ENCODE results near the gene PTPN9.
"Not testable (repeated sequence)": the region's sequence is repeated elsewhere in the genome, so short reads cannot be mapped to it uniquely, and the experiment has no call there.

Gene PTPN9

DNA sequence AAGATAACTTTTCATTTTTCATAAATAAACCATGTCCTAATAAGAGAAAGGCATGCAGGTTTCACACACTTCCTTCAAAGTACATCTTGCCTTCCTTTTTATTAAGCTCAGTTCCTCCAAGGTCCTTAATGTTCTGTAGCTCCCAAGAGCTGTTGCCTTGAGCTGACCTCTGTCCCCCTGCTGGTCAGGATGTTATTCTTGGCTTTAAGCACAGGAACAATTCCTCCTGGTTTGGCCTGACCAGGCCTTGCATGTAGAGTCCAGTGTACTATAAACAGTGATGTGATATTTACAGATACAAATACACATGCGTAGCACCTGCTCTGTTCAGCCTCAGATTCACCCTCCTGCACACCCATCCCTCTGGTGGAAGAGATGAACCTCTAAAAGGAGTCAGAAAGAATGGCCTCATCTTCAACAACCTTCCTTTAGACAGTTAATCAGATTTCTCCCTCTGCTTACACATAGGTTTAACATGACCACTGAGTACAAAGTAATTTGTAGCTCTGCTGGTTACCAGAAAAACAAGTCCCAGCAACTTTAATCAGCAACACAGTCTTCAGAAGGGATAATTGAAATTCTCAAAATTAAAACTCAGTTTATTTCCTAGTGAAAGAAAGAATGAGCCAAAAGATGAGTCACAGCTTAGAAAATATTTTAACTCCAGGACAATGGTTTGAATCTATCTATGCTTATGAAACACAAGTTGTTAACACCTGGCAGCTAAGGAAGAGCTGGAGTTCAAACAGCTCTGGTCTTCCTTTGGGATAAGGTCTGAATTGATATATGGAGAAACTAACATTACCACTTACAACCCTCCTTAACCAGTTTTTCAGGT lies 46.5 kb downstream of the PTPN9 start:
- no peak for DNase-seq (ENCODE audit: insufficient read length, low spot score)
- no peak for FAIRE-seq

DNA sequence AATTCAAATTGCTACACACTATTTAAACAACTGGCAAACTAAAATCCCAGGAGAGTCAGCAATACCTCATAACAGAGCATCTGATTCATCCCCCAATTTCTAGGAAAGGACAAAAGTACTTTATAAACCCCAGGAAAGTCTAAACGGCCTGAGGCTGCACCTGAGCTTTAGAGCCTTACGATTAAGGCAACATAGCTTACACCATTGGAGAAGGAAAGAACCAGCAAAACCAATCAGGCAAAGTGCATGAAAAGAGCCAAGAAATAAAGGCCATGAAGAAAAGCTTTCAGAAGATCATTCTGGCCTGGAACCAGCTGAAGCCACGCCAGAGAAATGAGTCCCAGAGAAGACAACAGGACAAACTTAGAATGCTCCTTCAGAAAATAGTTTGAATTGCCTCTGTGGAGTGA lies 48.1 kb downstream of the PTPN9 start:
- FAIRE-seq (no peak), DNase-seq (ENCODE audit: insufficient read length, low spot score) (no peak)

DNA sequence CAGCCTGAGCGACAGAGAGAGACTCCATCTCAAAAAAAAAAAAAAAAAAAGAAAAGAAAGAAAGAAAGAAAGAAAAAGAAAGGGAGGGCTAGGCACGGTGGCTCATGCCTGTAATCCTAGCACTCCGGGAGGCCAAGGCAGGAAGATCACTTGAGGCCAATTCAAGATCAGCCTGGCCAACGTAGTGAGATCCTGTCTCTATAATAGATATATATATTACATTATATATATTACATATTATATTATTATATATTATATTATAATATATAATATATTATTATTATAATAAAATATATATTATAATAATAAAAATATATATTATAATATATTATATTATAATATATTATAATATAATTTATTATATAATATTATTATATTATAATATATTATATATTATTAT lies 48.9 kb downstream of the PTPN9 start:
- FAIRE-seq = no peak

DNA sequence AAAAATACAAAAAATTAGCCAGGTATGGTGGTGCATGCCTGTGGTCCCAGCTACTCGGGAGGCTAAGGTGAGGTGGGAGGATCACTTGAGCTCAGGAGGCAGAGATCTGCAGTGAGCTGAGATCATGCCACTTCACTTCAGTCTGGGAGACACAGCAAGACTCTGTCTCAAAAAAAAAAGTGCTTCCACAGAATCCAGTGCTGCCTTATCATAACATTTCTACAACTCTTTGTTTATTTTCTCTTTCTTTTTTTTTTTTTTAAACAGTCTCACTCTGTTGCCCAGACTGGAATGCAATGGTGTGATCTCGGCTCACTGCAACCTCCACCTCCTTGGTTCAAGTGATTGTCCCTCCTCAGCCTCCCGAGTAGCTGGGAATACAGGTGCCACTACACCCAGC lies 53.4 kb downstream of the PTPN9 start:
- DNase-seq (ENCODE audit: insufficient read length, low spot score); FAIRE-seq: not testable (repeated sequence)

More for the DNA sequence above, 48.9 kb downstream of the PTPN9 start:
- DNase-seq (ENCODE audit: insufficient read length, low spot score) = no peak

DNA sequence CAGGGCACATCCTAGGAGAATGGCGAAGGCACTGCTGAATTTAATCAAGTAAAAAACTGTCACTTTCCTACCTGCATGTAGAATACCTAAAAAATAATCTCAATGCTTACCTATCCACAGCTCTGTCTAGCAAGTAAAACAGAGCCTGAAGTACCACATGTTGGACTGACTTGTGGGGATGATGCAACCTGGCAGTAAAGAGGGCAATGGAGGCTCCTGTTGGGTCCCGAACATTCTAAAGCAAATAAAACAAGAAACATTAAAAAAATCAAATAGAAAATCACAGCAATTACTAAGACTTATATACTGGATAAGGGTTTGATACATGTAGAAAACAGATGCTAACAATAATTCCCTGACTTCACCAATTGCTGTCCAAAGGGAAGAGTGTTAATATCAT lies 56.1 kb downstream of the PTPN9 start:
- FAIRE-seq (no peak), DNase-seq (ENCODE audit: insufficient read length, low spot score) (no peak)

DNA sequence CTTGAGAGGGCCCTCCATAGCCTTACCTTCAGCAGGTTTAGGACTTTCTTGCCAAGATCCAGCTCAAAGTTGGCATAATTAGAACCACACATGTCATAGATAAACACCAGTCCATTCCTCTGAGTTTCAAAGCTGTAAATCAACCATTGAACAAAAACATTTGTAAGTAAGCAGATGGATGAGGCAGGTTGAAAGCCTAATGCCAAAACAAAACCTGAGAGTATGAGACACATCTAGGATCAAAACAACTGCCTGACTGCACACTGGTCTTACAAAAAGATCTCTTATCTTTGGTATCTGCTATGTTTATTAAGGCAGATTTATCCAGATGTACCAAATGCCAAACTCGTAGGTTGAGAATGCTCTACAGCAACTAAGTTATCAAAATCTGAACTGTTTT lies 61.9 kb downstream of the PTPN9 start:
- no peak for DNase-seq (ENCODE audit: insufficient read length, low spot score)
- FAIRE-seq = peak; percentile 11

DNA sequence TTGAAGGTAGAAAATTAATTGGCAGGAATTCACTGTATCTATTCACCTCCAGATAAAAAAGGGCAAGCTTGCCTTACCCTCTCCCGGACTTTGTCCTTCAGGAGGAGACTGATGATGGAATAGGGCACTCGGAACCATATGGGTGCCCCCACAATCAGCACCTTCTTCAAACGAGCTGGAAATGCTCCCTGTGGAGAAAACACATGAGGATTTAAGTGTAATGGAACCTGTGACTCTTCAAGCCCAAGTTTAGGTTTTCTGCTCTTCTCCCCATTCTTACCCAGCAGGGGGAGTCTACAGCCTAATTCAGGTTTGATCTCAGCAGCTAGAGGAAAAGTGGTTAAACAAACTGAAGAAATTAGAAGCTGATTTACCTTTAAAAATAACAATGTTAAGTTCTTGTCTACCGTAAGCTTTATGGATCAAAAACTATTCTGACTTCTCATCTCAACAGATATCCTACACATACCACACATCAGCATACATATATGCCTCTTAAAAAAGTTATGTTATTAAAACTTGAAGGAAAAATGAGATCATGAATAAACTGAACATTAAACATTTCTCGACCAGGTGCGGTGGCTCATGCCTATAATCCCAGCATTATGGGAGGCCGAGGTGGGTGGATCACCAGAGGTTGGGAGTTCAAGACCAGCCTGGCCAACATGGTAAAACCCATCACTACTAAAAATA lies 70.1 kb downstream of the PTPN9 start:
- FAIRE-seq = peak; percentile 11
- DNase-seq (ENCODE audit: insufficient read length, low spot score) = no peak

DNA sequence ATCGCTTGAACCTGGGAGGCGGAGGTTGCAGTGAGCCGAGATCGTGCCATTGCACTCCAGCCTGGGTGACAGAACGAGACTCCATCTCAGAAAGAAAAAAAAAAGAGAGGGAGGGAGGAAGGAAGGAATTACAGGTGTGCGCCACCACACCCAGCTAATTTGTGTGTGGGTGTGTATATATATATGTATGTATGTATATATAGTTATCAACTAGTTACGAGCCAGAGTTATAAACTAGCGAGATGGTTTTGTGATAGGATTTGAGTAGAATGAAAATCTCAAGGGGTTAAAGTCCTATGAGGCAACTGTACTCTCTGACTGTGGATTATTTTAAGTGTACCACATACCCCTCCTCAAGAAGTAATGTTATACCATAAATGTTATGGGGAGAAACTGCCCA lies 76.8 kb downstream of the PTPN9 start:
- FAIRE-seq (no peak), DNase-seq (ENCODE audit: insufficient read length, low spot score) (no peak)

DNA sequence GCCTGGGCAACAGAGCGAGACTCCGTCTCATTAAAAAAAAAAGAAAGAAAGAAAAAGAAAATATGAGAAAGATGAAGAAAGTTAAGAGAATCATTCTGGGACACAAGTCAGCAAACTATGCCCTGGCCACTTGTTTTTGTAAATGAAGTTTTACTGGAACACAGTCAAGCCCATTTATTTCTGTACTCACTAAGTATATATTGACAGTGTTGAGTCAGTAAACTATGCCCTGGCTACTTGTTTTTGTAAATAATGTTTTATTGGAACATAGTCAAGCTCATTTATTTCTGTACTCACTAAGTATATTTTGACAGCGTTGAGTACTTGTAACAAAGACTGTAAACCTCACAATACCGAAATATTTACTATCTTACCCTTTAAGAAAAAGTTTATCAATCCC lies 85.4 kb downstream of the PTPN9 start:
- no peak for FAIRE-seq
- DNase-seq (ENCODE audit: insufficient read length, low spot score) = no peak

DNA sequence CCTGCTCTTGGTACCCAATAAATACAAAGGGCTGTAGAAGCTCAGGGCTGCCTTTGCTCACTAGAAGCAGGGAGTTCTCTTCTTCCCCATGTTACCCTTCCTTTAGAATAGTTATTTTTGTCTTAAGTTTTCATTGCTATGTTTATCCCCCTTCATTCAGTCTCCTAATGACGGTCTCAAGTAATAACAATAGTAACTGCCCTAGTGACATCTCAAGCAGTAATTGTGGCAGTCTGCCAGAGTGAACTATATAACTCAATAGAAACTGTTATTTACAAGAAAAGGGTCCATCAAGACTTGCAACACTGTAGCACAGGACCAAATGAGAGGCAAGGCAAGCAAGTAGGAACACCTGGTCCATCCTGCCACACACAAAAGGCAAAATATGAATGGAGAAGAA lies 95.2 kb downstream of the PTPN9 start:
- DNase-seq (ENCODE audit: insufficient read length, low spot score) = no peak
- no peak for FAIRE-seq

DNA sequence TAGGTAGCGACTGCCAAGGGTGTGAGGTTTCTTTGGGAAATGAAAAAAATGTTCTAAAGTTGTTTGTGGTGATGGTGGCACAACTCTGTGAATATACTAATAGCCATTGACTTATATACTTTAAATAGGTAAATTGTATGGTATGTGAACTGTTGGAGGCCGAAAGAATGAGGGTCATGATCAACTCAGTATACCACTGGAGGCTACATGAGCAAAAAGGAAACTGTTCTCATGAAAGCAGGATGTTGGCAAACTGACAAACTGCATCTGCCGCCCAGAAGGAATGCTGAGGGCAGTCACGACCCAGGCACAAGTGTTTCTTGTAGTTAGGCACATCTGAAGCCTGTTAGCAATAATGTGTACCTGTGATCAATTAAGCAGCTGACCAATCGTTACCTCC lies 95.6 kb downstream of the PTPN9 start:
- DNase-seq (ENCODE audit: insufficient read length, low spot score); FAIRE-seq: not testable (repeated sequence)

DNA sequence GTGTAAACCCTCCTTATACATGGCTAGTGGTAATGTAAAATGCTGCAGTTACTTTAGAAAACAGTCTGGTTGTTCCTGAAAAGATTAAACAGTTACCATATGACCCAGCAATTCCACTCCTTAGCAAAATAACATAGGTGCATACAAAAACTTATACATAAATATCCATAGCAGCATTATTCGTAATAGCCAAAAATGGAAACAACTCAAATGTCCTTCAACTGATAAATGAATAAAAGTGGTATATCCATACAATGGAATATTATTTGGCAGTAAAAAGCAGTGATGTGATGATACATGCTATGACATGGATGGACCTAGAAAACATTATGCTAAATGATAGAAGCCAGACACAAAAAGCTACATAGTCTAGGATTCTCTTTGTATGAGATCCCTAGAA lies 96.0 kb downstream of the PTPN9 start:
- DNase-seq (ENCODE audit: insufficient read length, low spot score) (no peak), FAIRE-seq (no peak)

DNA sequence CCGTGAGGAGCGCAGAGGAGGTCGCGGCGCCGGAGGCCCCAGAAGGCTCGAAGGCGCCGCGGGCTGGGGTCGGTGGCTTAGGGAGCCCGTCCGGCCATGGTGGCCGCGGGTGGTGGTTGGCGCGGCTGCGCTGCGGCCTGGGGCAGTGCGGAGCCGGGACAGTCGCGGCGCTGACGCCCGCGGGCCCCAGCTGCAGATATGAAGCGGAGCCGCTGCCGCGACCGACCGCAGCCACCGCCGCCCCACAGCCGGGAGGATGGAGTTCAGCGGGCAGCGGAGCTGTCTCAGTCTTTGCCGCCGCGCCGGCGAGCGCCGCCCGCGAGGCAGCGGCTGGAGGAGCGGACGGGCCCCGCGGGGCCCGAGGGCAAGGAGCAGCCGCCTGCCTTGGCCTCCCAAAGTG lies 98.7 kb downstream of the PTPN9 start:
- FAIRE-seq; DNase-seq (ENCODE audit: insufficient read length, low spot score): not testable (repeated sequence)

DNA sequence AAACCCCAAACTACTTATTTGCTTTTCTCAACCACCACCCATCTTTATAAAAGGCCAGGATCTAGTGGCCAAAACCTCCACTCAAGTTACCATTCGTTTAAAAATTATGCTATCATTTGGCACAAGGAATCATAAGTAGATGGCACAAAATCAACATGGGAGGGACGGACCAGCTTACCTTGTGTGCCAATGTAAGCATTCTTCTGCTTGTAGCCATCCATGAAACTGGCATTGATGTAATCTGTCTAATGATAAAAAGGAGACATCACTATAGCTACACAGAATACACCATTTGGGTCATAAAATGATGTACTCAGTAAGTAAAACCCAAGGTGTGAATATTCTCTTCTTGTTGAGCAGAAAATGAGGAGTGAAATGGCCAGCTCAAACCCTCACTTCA lies 99.4 kb downstream of the PTPN9 start:
- FAIRE-seq (no peak), DNase-seq (ENCODE audit: insufficient read length, low spot score) (no peak)

DNA sequence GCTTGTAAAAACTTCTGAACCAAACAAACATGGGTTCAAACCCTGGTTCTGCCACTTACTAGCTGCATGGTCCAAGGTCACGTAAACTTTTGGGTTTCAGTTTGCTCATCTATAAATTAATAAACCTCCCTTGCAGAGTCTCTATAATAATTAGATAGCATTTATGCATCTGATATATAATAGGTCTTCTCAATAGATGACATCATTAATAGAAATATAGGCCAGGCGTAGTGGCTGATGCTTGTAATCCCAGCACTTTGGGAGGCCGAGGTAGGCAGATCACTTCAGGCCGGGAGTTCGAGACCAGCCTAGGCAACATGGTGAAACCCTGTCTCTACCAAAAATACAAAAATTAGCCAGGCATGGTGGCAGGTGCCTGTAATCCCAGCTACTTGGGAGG lies 102.0 kb downstream of the PTPN9 start:
- DNase-seq (ENCODE audit: insufficient read length, low spot score); FAIRE-seq: not testable (repeated sequence)

DNA sequence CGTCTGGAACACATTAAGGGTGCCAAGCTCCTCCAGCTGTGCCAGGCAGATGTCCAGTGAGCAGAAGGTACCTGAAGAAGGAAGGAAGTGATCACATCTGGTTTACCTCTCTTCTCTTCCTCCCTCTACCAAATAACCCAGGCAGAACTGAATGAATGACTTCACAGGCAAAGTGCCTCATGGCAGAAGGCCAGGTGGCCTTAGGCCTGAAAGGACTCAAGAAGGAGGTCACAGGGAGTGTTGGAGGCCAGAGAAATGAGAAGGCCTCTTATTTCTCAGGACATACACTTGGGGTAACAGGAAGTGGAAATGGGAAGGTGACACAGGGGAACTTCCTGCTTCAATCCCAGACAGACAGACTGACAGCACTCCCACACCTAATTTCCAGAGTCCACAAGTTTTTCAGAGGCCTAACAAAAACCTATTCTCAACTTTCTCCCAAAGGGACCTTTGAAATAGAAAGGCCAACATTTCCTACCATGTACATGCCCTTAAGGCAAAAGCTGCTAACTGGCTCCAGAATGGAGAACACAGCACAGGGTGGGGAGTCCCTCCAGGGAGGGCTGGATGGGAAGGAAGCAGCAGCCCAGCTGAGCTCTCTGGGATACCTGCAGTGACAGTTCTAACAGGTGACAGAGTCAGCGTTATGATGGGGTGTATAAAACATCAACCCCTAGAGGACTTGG lies 110.1 kb downstream of the PTPN9 start:
- no peak for DNase-seq (ENCODE audit: insufficient read length, low spot score)
- FAIRE-seq = no peak

DNA sequence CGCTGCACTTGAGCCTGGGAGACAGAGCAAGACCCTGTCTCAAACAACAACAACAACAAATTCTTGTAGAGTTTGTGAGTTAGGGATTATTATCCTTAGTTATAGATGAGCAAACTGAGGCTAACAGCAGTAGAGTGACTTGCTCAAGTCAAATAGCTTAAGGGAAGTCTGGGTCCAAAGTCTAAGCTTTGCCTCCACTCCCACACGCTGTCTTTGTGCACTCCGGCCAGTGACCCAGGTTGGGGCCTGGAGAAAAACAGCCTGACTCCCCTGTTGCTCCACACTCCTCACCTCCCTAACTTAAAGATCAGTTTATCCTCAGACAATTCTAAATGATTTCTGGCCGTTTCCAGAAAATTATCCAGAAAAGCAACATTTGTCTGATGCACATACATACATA lies 118.5 kb downstream of the PTPN9 start:
- FAIRE-seq (no peak), DNase-seq (ENCODE audit: insufficient read length, low spot score) (no peak)

DNA sequence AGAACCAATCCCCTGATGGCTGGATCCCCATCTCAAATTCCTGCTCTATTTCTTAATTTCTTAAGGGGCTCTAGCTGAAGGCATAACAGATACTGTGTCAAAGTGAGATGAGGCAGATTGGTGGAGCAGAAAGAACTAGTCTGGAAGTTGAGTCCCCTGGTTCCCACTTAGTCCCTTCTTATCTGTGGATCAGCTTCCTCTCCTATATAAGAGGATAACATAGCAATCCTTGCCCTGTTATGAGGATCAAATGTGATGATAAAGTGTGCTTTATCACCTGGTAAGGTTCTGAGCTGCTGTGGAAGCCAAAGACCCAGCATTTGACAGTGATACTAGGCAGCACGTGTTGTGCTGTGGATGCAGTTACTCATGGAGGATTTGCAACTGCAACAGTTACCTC lies 119.5 kb downstream of the PTPN9 start:
- no peak for FAIRE-seq

DNA sequence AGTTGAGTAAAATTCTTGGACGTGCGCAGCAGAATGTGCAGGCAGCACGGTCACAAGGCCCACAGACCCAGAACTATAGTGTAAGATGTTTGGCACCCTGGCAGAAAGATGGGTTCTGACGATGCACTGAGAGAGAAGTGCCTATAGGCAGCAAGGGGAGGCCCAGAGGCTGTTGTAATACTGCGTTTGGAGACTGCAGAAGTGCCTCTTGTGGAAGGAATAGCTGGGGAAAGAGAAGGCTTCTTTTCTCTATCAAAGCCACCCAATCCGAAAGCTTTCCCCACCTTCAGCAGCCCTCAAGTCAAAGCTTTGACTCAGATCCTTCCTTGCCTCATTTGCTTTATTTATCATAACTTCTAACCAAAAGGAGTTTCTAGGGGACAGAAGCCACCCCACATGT lies 122.4 kb downstream of the PTPN9 start:
- no peak for FAIRE-seq
- no peak for DNase-seq (ENCODE audit: insufficient read length, low spot score)

More for the DNA sequence above, 119.5 kb downstream of the PTPN9 start:
- no peak for DNase-seq (ENCODE audit: insufficient read length, low spot score)

DNA sequence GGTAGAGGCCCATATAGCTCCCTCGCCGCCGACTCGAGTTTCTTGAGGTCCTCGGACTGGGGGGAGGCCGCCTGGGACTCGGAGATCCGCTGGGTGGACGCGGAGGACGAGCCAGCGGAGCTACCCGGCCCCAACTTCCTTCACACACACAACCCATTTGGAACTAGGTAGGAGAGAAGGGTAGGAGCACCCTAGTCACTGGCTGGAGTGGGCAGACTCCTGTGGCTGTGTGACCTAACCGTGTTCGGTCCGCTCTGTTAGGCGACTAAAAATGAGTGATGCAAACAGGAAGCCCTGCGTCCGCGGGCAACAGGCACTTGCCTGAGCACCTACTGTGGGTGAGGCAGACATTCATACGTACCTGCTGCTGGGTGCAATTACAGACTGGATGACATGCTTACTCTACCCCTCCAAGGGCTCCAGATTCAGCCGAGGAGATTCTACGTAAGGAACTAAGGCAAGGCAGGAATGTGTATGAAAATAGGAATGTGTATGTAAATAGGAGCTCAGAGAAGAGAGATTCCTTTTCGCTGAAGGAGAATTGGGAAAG lies 123.1 kb downstream of the PTPN9 start:
- FAIRE-seq = no peak

DNA sequence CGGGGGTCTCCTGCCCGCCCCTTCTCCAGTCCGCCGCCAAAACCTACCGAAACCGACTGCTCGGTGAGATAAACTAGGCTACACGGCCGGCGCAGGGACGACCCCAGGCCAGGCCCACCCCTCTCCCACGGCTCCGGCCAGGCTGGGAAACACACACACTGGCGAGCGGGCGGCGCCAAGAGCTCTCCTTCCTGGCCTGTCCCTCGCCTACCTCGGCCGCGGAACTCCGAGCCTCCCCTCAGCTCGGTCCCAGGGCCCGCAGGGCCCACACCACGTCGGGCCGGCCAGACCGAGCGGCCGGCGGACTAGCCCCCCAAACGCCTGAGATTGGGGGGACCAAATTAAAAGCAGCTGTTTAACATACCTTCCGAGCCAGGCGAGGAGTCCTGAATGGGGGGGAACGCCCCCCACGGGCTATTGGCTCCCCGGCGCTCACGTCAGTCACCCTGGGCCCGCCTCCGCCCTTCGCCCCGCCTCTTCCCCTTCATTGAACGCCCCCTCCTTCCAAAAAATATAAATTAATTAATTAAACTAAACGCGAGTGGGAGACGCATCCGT lies 123.6 kb downstream of the PTPN9 start:
- peak; percentile 90 for FAIRE-seq
- peak; percentile 77 for DNase-seq (ENCODE audit: insufficient read length, low spot score)

More for the DNA sequence above, 123.1 kb downstream of the PTPN9 start:
- DNase-seq (ENCODE audit: insufficient read length, low spot score) = no peak
